ENCODE results near the gene AKAP1.

DNA sequence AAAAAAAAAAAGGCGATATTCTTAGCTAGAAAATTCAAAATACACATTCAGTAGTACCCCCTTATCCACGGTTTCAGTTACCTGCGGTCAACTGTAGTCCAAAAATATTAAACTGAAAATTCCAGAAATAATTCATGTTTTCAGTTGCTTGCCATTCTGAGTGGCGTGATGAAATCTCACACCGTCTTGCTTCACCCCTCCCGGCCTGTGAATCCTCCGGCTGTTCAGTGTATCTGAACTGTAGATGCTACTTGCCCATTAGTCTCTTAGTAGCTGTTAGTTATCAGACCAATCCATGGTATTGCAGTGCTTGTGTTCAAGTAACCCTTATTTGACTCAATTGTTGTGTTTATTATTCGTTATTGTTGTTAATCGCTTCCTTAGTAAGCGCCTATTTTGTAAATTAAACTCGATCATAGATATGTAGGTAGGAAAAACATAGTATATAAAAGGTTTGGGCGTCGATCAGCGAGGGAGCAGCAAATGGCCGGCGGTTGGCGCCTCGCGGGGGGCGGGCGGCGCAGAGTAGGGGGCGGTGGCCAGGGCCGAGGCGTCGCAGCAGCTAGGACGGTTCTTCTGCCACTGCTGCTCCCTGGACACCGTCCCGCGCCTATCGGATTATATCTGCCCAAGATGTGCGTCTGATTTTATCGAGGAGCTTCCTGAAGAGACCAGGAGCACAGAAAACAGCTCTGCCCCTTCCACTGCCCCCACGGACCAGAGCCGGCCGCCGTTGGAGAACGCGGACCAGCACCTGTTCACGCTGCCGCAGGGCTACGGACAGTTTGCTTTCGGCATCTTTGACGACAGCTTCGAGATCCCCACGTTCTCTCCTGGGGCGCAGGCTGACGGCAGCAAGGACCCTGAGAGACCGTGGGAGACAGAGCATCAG is 39.8 kb upstream of the AKAP1 start:
- TF ChIP-seq, protein P1, sequence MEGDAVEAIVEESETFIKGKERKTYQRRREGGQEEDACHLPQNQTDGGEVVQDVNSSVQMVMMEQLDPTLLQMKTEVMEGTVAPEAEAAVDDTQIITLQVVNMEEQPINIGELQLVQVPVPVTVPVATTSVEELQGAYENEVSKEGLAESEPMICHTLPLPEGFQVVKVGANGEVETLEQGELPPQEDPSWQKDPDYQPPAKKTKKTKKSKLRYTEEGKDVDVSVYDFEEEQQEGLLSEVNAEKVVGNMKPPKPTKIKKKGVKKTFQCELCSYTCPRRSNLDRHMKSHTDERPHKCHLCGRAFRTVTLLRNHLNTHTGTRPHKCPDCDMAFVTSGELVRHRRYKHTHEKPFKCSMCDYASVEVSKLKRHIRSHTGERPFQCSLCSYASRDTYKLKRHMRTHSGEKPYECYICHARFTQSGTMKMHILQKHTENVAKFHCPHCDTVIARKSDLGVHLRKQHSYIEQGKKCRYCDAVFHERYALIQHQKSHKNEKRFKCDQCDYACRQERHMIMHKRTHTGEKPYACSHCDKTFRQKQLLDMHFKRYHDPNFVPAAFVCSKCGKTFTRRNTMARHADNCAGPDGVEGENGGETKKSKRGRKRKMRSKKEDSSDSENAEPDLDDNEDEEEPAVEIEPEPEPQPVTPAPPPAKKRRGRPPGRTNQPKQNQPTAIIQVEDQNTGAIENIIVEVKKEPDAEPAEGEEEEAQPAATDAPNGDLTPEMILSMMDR (IDR thresholded peaks at IDR 0.05) = no peak
- no peak for TF ChIP-seq EP300 (IDR thresholded peaks at IDR 0.05)

Data from esophagus muscularis mucosa (tissue), 3 donors.